ENCODE data around the gene SSC5D.

DNA sequence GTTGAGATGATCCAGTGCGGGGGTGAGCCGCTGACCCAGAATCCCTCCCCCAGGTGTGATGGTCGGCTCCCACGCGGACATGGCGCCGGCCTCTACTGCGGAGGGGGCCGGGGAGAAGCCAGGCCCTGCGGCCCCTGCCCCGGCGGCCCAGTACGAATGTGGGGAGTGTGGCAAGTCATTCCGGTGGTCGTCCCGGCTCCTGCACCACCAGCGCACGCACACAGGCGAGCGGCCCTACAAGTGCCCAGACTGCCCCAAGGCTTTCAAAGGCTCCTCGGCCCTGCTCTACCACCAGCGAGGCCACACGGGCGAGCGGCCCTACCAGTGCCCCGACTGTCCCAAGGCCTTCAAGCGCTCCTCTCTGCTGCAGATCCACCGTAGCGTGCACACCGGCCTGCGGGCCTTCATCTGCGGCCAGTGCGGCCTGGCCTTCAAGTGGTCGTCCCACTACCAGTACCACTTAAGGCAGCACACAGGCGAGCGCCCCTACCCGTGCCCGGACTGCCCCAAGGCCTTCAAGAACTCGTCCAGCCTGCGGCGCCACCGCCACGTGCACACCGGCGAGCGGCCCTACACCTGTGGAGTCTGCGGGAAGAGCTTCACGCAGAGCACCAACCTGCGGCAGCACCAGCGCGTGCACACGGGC, 7.0 kb upstream of the SSC5D start:
- TF ChIP-seq POLR2A (IDR thresholded peaks at IDR 0.05; ENCODE audit: low read depth, low read length) (no peak), POLR2AphosphoS5 (IDR thresholded peaks at IDR 0.05; ENCODE audit: low read depth, low read length) (no peak), TAF1 (IDR thresholded peaks at IDR 0.05; ENCODE audit: borderline replicate concordance, low read depth, low read length) (no peak)
